H9 (cell line): ENCODE measurements around the gene THSD4. TPM values are rescaled to one million over a fixed set of nuclear protein-coding genes. Genes with fewer than 3 reads are reported as not detected.

ENCODE experiments used
- DNase-seq: peaks from one replicate; pipeline ENCODE4 v3.0.0-alpha.2; 2017
- H2AFZ ChIP-seq: one replicate; pipeline ENCODE4 v1.6.1; 2013; ENCODE audit warnings: mild to moderate bottlenecking, low read length, control low read depth, moderate library complexity
- H2AK5ac ChIP-seq: 2 replicates; pipeline ENCODE4 v1.6.1; 2013; ENCODE audit warnings: low read length, control low read depth, mixed read lengths; ENCODE audit not compliant: insufficient read length
- H2BK120ac ChIP-seq: one replicate; pipeline ENCODE4 v1.6.1; 2013; ENCODE audit warnings: low read depth, mild to moderate bottlenecking, low read length, control low read depth, inconsistent platforms; ENCODE audit not compliant: poor library complexity, severe bottlenecking
- H2BK12ac ChIP-seq: 2 replicates; pipeline ENCODE4 v1.6.1; 2013; ENCODE audit warnings: low read length, control low read depth, mixed read lengths, low read depth; ENCODE audit not compliant: insufficient read length
- H2BK15ac ChIP-seq: 2 replicates; pipeline ENCODE4 v1.6.1; 2013; ENCODE audit warnings: low read depth, low read length, control low read depth
- H2BK20ac ChIP-seq: one replicate; pipeline ENCODE4 v1.6.1; 2013; ENCODE audit warnings: low read depth, mild to moderate bottlenecking, low read length, control low read depth, inconsistent platforms; ENCODE audit not compliant: poor library complexity, severe bottlenecking
- H2BK5ac ChIP-seq: 2 replicates; pipeline ENCODE4 v1.6.1; 2013; ENCODE audit warnings: low read length, control low read depth, mixed read lengths; ENCODE audit not compliant: insufficient read length
- H3K14ac ChIP-seq: 2 replicates; pipeline ENCODE4 v1.6.1; 2013; ENCODE audit warnings: low read length, control low read depth; ENCODE audit not compliant: insufficient read depth
- H3K18ac ChIP-seq: 2 replicates; pipeline ENCODE4 v1.6.1; 2013; ENCODE audit warnings: low read depth, mild to moderate bottlenecking, mixed read lengths, low read length, control low read depth; ENCODE audit not compliant: insufficient read length
- H3K23ac ChIP-seq: 2 replicates; pipeline ENCODE4 v1.6.1; 2013; ENCODE audit warnings: low read length, control low read depth, mixed read lengths, low read depth; ENCODE audit not compliant: insufficient read length
- H3K23me2 ChIP-seq: 2 replicates; pipeline ENCODE4 v1.6.1; 2013; ENCODE audit warnings: low read depth, mild to moderate bottlenecking, mixed read lengths, low read length, control low read depth; ENCODE audit not compliant: insufficient read length, poor library complexity, severe bottlenecking
- H3K27ac ChIP-seq: 2 replicates; pipeline ENCODE4 v1.5.1; 2013; ENCODE audit warnings: low read length, control low read depth, mixed read lengths, low read depth; ENCODE audit not compliant: insufficient read length
- H3K27me3 ChIP-seq: 2 replicates; pipeline ENCODE4 v1.6.1; 2013; ENCODE audit warnings: low read length, control low read depth, inconsistent platforms; ENCODE audit not compliant: insufficient read depth
- H3K4ac ChIP-seq: 2 replicates; pipeline ENCODE4 v1.6.1; 2013; ENCODE audit warnings: low read depth, mild to moderate bottlenecking, control low read depth, inconsistent platforms, low read length, moderate library complexity
- H3K4me1 ChIP-seq: 2 replicates; pipeline ENCODE4 v1.6.1; 2013; ENCODE audit warnings: low read length, control low read depth, inconsistent platforms; ENCODE audit not compliant: insufficient read depth
- H3K4me2 ChIP-seq: 2 replicates; pipeline ENCODE4 v1.6.1; 2013; ENCODE audit warnings: low read length, control low read depth, mixed read lengths; ENCODE audit not compliant: insufficient read length, insufficient read depth
- H3K56ac ChIP-seq: 2 replicates; pipeline ENCODE4 v1.6.1; 2013; ENCODE audit warnings: low read depth, mild to moderate bottlenecking, mixed read lengths, low read length, control low read depth; ENCODE audit not compliant: insufficient read length
- H3K79me1 ChIP-seq: 2 replicates; pipeline ENCODE4 v1.6.1; 2013; ENCODE audit warnings: low read depth, mild to moderate bottlenecking, moderate library complexity, low read length, control low read depth, inconsistent platforms; ENCODE audit not compliant: insufficient read depth, poor library complexity, severe bottlenecking
- H3K79me2 ChIP-seq: 2 replicates; pipeline ENCODE4 v1.6.1; 2013; ENCODE audit warnings: low read length, control low read depth, inconsistent platforms; ENCODE audit not compliant: insufficient read depth
- H3K9ac ChIP-seq: 2 replicates; pipeline ENCODE4 v1.6.1; 2013; ENCODE audit warnings: low read length, control low read depth, mixed read lengths; ENCODE audit not compliant: insufficient read length; ENCODE audit errors: extremely low read depth
- H3K9me3 ChIP-seq: one replicate; pipeline ENCODE4 v1.6.1; 2013; ENCODE audit warnings: low read depth, low read length, inconsistent platforms; ENCODE audit not compliant: control insufficient read depth
- H3T11ph ChIP-seq: one replicate; pipeline ENCODE4 v1.6.1; 2013; ENCODE audit warnings: mild to moderate bottlenecking, low read length, control low read depth, inconsistent platforms
- H4K20me1 ChIP-seq: one replicate; pipeline ENCODE4 v1.6.1; 2013; ENCODE audit not compliant: control insufficient read depth, insufficient read length, insufficient read depth
- H4K5ac ChIP-seq: 2 replicates; pipeline ENCODE4 v1.6.1; 2013; ENCODE audit warnings: low read depth, mild to moderate bottlenecking, mixed read lengths, low read length, control low read depth; ENCODE audit not compliant: insufficient read length
- H4K8ac ChIP-seq: replicated peaks from 2 replicates; pipeline ENCODE4 v1.6.1; 2013; ENCODE audit warnings: low read length, control low read depth, mixed read lengths, low read depth; ENCODE audit not compliant: insufficient read length
- H4K91ac ChIP-seq: 2 replicates; pipeline ENCODE4 v1.6.1; 2013; ENCODE audit warnings: low read depth, mild to moderate bottlenecking, moderate library complexity, mixed read lengths, low read length, control low read depth; ENCODE audit not compliant: insufficient read length
- H3K27ac Mint-ChIP-seq, 3 experiments: 2 replicates in 2 of 3; 3 replicates in 1 of 3; pipeline ENCODE4 v1.8.0; 2020 to 2021; ENCODE audit warnings: mixed read lengths in 3 of 3, mild to moderate bottlenecking in 1 of 3, moderate library complexity in 1 of 3
- H3K27me3 Mint-ChIP-seq: 2 replicates; pipeline ENCODE4 v1.8.0; 2021; ENCODE audit warnings: low read depth, mild to moderate bottlenecking, moderate library complexity, mixed read lengths
- H3K36me3 Mint-ChIP-seq, 3 experiments: 2 replicates in 2 of 3; 3 replicates in 1 of 3; pipeline ENCODE4 v1.8.0; 2020 to 2021; ENCODE audit warnings: low read depth in 3 of 3, mixed read lengths in 3 of 3; ENCODE audit not compliant: insufficient read depth in 1 of 3
- H3K4me1 Mint-ChIP-seq, 2 experiments: 2 replicates each; pipeline ENCODE4 v1.8.0; 2020; ENCODE audit warnings: mixed read lengths in 2 of 2
- H3K4me3 Mint-ChIP-seq, 2 experiments: 2 replicates in 1 of 2; 3 replicates in 1 of 2; pipeline ENCODE4 v1.8.0; 2020 to 2021; ENCODE audit warnings: mild to moderate bottlenecking in 2 of 2, mixed read lengths in 2 of 2, moderate library complexity in 1 of 2
- H3K9me3 Mint-ChIP-seq, 2 experiments: 2 replicates in 1 of 2; 3 replicates in 1 of 2; pipeline ENCODE4 v1.8.0; 2020; ENCODE audit warnings: mild to moderate bottlenecking in 2 of 2, mixed read lengths in 2 of 2, moderate library complexity in 1 of 2
- WGBS: extraction: QIAGEN DNeasy Blood & Tissue Kit; methylation state at CpG from one replicate; pipeline ENCODE4 v1.1.7; 2013; ENCODE audit warnings: missing lambda C conversion rate, low lambda C conversion rate, mixed read lengths; ENCODE audit not compliant: insufficient read length; ENCODE audit errors: extremely low coverage; 5-methylcytosine and 5-hydroxymethylcytosine counted together
- total RNA-seq: library from RNA; stranded (reverse); gene quantifications from 2 replicates; pipeline ENCODE4 v1.2.1, GENCODE V29; 2021
- TF ChIP-seq, protein P1 (sequence below): fragments of 200-600 bp; sonication (generic); conservative IDR thresholded peaks from 3 replicates; pipeline ENCODE4 v1.8.0; 2021; ENCODE audit warnings: antibody characterized with exemption, mild to moderate bottlenecking

THSD4 gene
- total RNA-seq, 1 experiment from 2014 or later = 5.5 TPM

DNA sequence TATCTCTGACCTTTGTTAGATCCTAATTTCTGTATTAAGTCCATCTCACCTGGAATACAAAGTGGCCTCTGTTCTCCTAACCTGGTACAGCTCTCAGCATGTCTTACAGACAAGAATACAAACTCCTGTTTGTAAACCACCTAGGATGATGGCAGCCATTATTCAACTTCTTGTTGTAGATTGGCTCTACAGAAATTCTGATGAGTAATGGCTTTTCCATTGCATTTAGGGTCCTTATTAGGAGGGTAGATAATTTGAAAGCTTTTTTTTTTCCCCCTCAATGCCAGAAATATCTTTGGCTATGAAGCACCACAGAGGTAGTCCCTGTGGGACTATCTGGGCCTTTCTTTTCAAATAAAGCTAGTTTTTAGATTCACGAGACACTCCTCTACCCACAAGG lies 704.9 kb downstream of the THSD4 start:
- Histone ChIP-seq H3K4me2 (no peak overlapping the region), H2BK20ac (no peak overlapping the region), H3K56ac (no peak overlapping the region), H3K14ac (no peak overlapping the region), H2AK5ac (no peak overlapping the region), H3K4ac (no peak overlapping the region), H3K4me1 (no peaks in the 10 kb centered on the region), H4K5ac (no peak overlapping the region), H2AFZ (no peak overlapping the region), H3K23me2 (no peaks in the 10 kb centered on the region), H2BK120ac (no peak overlapping the region), H2BK15ac (no peak overlapping the region), H3K79me1 (no peaks in the 10 kb centered on the region), H3K79me2 (no peaks in the 10 kb centered on the region), H4K20me1 (no peaks in the 10 kb centered on the region), H3K27me3 (no peaks in the 10 kb centered on the region), H3T11ph (no peak overlapping the region), H4K8ac (no peak overlapping the region), H3K23ac (no peak overlapping the region), H3K9ac (no peak overlapping the region), H4K91ac (no peak overlapping the region), H3K18ac (no peak overlapping the region), H2BK5ac (no peak overlapping the region), H2BK12ac (no peak overlapping the region), H3K9me3 (no peaks in the 10 kb centered on the region), H3K27ac (no peak overlapping the region)
- DNase-seq = no peak
- no peak overlapping the region for H3K27ac Mint-ChIP-seq
- no peak overlapping the region for H3K4me3 Mint-ChIP-seq
- peaks cover 11 to 19% of the 10 kb centered on the region in 2 experiments; a peak in 4 of 5 replicates for H3K9me3 Mint-ChIP-seq
- TF ChIP-seq, protein P1, sequence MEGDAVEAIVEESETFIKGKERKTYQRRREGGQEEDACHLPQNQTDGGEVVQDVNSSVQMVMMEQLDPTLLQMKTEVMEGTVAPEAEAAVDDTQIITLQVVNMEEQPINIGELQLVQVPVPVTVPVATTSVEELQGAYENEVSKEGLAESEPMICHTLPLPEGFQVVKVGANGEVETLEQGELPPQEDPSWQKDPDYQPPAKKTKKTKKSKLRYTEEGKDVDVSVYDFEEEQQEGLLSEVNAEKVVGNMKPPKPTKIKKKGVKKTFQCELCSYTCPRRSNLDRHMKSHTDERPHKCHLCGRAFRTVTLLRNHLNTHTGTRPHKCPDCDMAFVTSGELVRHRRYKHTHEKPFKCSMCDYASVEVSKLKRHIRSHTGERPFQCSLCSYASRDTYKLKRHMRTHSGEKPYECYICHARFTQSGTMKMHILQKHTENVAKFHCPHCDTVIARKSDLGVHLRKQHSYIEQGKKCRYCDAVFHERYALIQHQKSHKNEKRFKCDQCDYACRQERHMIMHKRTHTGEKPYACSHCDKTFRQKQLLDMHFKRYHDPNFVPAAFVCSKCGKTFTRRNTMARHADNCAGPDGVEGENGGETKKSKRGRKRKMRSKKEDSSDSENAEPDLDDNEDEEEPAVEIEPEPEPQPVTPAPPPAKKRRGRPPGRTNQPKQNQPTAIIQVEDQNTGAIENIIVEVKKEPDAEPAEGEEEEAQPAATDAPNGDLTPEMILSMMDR = no peak
- peaks cover 7 to 13% of the 10 kb centered on the region in 2 experiments for H3K4me1 Mint-ChIP-seq
- H3K36me3 Mint-ChIP-seq = peaks cover 26 to 36% (median 28%) of the 10 kb centered on the region in 3 experiments
- no peaks in the 10 kb centered on the region for H3K27me3 Mint-ChIP-seq
- WGBS = no CpG with 5 or more reads among the region's 1 CpG
